ENCODE data around the gene MYCN. TPM values are rescaled to one million over a fixed set of nuclear protein-coding genes. Genes with fewer than 3 reads are reported as not detected.

MYCN gene
- polyA plus RNA-seq, 1 donor (not counting 4 experiments of a cell fraction or from before 2014, with no cell fraction given) = not detected

DNA sequence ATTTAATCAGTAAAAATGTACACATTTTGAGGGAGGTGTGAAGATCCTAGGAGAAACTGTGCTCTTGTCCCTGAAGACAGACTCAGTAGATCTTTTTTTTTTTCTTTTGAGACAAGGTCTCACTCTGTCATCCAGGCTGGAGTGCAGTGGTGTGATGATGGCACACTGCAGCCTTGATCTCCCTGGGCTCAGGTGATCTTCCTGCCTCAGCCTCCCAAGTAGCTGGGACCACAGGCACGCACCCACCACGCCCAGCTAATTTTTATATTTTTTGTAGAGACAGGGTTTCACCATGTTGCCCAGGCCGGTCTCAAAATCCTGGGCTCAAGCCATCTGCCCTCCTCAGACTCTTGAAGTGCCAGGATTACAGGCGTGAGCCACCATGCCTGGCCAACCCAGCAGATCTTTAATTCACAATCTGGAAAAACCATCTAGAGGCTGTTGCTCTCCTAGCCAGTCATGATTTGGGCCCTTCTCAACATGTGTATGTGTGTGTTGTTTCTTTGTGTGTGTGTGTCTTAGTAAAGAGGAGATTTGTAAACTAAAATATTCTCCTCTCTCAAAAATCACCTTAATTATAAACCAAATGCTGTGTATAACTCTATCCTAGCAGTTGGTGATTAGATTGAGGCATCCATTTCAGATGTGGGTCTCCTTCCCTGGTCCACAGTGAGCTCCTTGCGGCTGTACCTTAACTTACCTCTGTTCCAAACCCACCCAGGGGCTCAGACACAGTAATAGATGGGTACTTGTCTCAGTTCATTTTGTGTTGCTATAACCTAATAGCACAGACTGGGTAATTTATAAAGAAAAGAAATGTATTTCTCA, 3.9 kb upstream of the MYCN start:
- H3K9me1 ChIP-seq (ENCODE audit: control insufficient read depth, extremely low read depth, insufficient read depth, low read length) = no peaks in the 10 kb centered on the region
- dilution Hi-C loops (cut with MboI; ENCODE audit: extremely low pct_ligation_motif_present, low sequenced_read_pairs) = loop anchor here (25.0 kb wide), 1 partner anchor 576 kb away; no protein-coding TSS in a partner anchor
- peaks cover 23% of the 10 kb centered on the region for H3K27me3 ChIP-seq (ENCODE audit: control insufficient read depth, extremely low read depth, insufficient read depth, low read length)
- no peak overlapping the region for H3K4me3 ChIP-seq (ENCODE audit: control insufficient read depth in 2 of 3, extremely low read depth in 1 of 3, insufficient read depth in 2 of 3, low read depth in 1 of 3, low read length in 3 of 3)
- no peak overlapping the region for H3K27ac ChIP-seq (ENCODE audit: control insufficient read depth, insufficient read depth, low read length)
- H4K20me1 ChIP-seq (ENCODE audit: control insufficient read depth, extremely low read depth, insufficient read depth, low read length) = no peaks in the 10 kb centered on the region
- H3K9ac ChIP-seq (ENCODE audit: control insufficient read depth, extremely low read depth, insufficient read depth, low read length) = no peak overlapping the region
- TF ChIP-seq EZH2 (IDR thresholded peaks at IDR 0.05; ENCODE audit: low read length) = no peak
- TF ChIP-seq, protein P1, sequence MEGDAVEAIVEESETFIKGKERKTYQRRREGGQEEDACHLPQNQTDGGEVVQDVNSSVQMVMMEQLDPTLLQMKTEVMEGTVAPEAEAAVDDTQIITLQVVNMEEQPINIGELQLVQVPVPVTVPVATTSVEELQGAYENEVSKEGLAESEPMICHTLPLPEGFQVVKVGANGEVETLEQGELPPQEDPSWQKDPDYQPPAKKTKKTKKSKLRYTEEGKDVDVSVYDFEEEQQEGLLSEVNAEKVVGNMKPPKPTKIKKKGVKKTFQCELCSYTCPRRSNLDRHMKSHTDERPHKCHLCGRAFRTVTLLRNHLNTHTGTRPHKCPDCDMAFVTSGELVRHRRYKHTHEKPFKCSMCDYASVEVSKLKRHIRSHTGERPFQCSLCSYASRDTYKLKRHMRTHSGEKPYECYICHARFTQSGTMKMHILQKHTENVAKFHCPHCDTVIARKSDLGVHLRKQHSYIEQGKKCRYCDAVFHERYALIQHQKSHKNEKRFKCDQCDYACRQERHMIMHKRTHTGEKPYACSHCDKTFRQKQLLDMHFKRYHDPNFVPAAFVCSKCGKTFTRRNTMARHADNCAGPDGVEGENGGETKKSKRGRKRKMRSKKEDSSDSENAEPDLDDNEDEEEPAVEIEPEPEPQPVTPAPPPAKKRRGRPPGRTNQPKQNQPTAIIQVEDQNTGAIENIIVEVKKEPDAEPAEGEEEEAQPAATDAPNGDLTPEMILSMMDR (optimal IDR thresholded peaks at IDR 0.05 in 1 of 3, IDR thresholded peaks at IDR 0.05 in 1 of 3, conservative IDR thresholded peaks at IDR 0.05 in 1 of 3; ENCODE audit: extremely low read depth in 1 of 3, insufficient read depth in 2 of 3, low read length in 3 of 3) = no peak
- no peak for FAIRE-seq
- no peaks in the 10 kb centered on the region for H3K36me3 ChIP-seq (ENCODE audit: control insufficient read depth in 2 of 2, extremely low read depth in 1 of 2, insufficient read depth in 2 of 2, low read length in 2 of 2)
- no peaks in the 10 kb centered on the region for H3K9me3 ChIP-seq (ENCODE audit: control insufficient read depth, low read depth, low read length)
- no peak for DNase-seq (ENCODE audit: low read depth, low spot score)
- H2AFZ ChIP-seq (ENCODE audit: control insufficient read depth, low read length) = no peak overlapping the region
- no peak overlapping the region for H3K4me2 ChIP-seq (ENCODE audit: control insufficient read depth, extremely low read depth, insufficient read depth, low read depth, low read length)
- no peaks in the 10 kb centered on the region for H3K79me2 ChIP-seq (ENCODE audit: control insufficient read depth, insufficient read depth, low read length)
- H3K4me1 ChIP-seq (ENCODE audit: control insufficient read depth, extremely low read depth, insufficient read depth, low read length) = peaks cover 2% of the 10 kb centered on the region

GRCh38 chr2:15937105-15937881, 3.1 kb upstream of the MYCN start:
- Histone ChIP-seq H3K9me1 (ENCODE audit: control insufficient read depth, extremely low read depth, insufficient read depth, low read length) (no peaks in the 10 kb centered on the region), H3K27ac (ENCODE audit: control insufficient read depth, insufficient read depth, low read length) (no peak overlapping the region), H4K20me1 (ENCODE audit: control insufficient read depth, extremely low read depth, insufficient read depth, low read length) (no peaks in the 10 kb centered on the region), H3K9me3 (ENCODE audit: control insufficient read depth, low read depth, low read length) (no peaks in the 10 kb centered on the region), H3K4me1 (ENCODE audit: control insufficient read depth, extremely low read depth, insufficient read depth, low read length) (peaks cover 2% of the 10 kb centered on the region), H3K79me2 (ENCODE audit: control insufficient read depth, insufficient read depth, low read length) (no peaks in the 10 kb centered on the region), H3K27me3 (ENCODE audit: control insufficient read depth, extremely low read depth, insufficient read depth, low read length) (peaks cover 31% of the 10 kb centered on the region), H3K4me2 (ENCODE audit: control insufficient read depth, extremely low read depth, insufficient read depth, low read depth, low read length) (no peak overlapping the region), H3K36me3 (ENCODE audit: control insufficient read depth in 2 of 2, extremely low read depth in 1 of 2, insufficient read depth in 2 of 2, low read length in 2 of 2) (no peaks in the 10 kb centered on the region), H3K4me3 (ENCODE audit: control insufficient read depth in 2 of 3, extremely low read depth in 1 of 3, insufficient read depth in 2 of 3, low read depth in 1 of 3, low read length in 3 of 3) (no peak overlapping the region), H2AFZ (ENCODE audit: control insufficient read depth, low read length) (no peak overlapping the region), H3K9ac (ENCODE audit: control insufficient read depth, extremely low read depth, insufficient read depth, low read length) (no peak overlapping the region)
- dilution Hi-C loops (cut with MboI; ENCODE audit: extremely low pct_ligation_motif_present, low sequenced_read_pairs) = loop anchor here (25.0 kb wide), 1 partner anchor 575 kb away; no protein-coding TSS in a partner anchor
- DNase-seq (ENCODE audit: low read depth, low spot score) = no peak
- no peak for TF ChIP-seq EZH2 (IDR thresholded peaks at IDR 0.05; ENCODE audit: low read length)
- FAIRE-seq = no peak

Measured in keratinocyte (primary cell).